H9 (cell line): ENCODE results near the gene SCGB1D2. TPM values are rescaled to one million over a fixed set of nuclear protein-coding genes. Genes with fewer than 3 reads are reported as not detected.

Experiments
- DNase-seq: peaks from one replicate; pipeline ENCODE4 v3.0.0-alpha.2; 2017
- H2AFZ ChIP-seq: one replicate; pipeline ENCODE4 v1.6.1; 2013; ENCODE audit warnings: mild to moderate bottlenecking, low read length, control low read depth, moderate library complexity
- H2AK5ac ChIP-seq: 2 replicates; pipeline ENCODE4 v1.6.1; 2013; ENCODE audit warnings: low read length, control low read depth, mixed read lengths; ENCODE audit not compliant: insufficient read length
- H2BK120ac ChIP-seq: one replicate; pipeline ENCODE4 v1.6.1; 2013; ENCODE audit warnings: low read depth, mild to moderate bottlenecking, low read length, control low read depth, inconsistent platforms; ENCODE audit not compliant: poor library complexity, severe bottlenecking
- H2BK12ac ChIP-seq: 2 replicates; pipeline ENCODE4 v1.6.1; 2013; ENCODE audit warnings: low read length, control low read depth, mixed read lengths, low read depth; ENCODE audit not compliant: insufficient read length
- H2BK15ac ChIP-seq: 2 replicates; pipeline ENCODE4 v1.6.1; 2013; ENCODE audit warnings: low read depth, low read length, control low read depth
- H2BK20ac ChIP-seq: one replicate; pipeline ENCODE4 v1.6.1; 2013; ENCODE audit warnings: low read depth, mild to moderate bottlenecking, low read length, control low read depth, inconsistent platforms; ENCODE audit not compliant: poor library complexity, severe bottlenecking
- H2BK5ac ChIP-seq: 2 replicates; pipeline ENCODE4 v1.6.1; 2013; ENCODE audit warnings: low read length, control low read depth, mixed read lengths; ENCODE audit not compliant: insufficient read length
- H3K14ac ChIP-seq: 2 replicates; pipeline ENCODE4 v1.6.1; 2013; ENCODE audit warnings: low read length, control low read depth; ENCODE audit not compliant: insufficient read depth
- H3K18ac ChIP-seq: 2 replicates; pipeline ENCODE4 v1.6.1; 2013; ENCODE audit warnings: low read depth, mild to moderate bottlenecking, mixed read lengths, low read length, control low read depth; ENCODE audit not compliant: insufficient read length
- H3K23ac ChIP-seq: 2 replicates; pipeline ENCODE4 v1.6.1; 2013; ENCODE audit warnings: low read length, control low read depth, mixed read lengths, low read depth; ENCODE audit not compliant: insufficient read length
- H3K23me2 ChIP-seq: 2 replicates; pipeline ENCODE4 v1.6.1; 2013; ENCODE audit warnings: low read depth, mild to moderate bottlenecking, mixed read lengths, low read length, control low read depth; ENCODE audit not compliant: insufficient read length, poor library complexity, severe bottlenecking
- H3K27ac ChIP-seq: 2 replicates; pipeline ENCODE4 v1.5.1; 2013; ENCODE audit warnings: low read length, control low read depth, mixed read lengths, low read depth; ENCODE audit not compliant: insufficient read length
- H3K27me3 ChIP-seq: 2 replicates; pipeline ENCODE4 v1.6.1; 2013; ENCODE audit warnings: low read length, control low read depth, inconsistent platforms; ENCODE audit not compliant: insufficient read depth
- H3K4ac ChIP-seq: 2 replicates; pipeline ENCODE4 v1.6.1; 2013; ENCODE audit warnings: low read depth, mild to moderate bottlenecking, control low read depth, inconsistent platforms, low read length, moderate library complexity
- H3K4me1 ChIP-seq: 2 replicates; pipeline ENCODE4 v1.6.1; 2013; ENCODE audit warnings: low read length, control low read depth, inconsistent platforms; ENCODE audit not compliant: insufficient read depth
- H3K4me2 ChIP-seq: 2 replicates; pipeline ENCODE4 v1.6.1; 2013; ENCODE audit warnings: low read length, control low read depth, mixed read lengths; ENCODE audit not compliant: insufficient read length, insufficient read depth
- H3K56ac ChIP-seq: 2 replicates; pipeline ENCODE4 v1.6.1; 2013; ENCODE audit warnings: low read depth, mild to moderate bottlenecking, mixed read lengths, low read length, control low read depth; ENCODE audit not compliant: insufficient read length
- H3K79me1 ChIP-seq: 2 replicates; pipeline ENCODE4 v1.6.1; 2013; ENCODE audit warnings: low read depth, mild to moderate bottlenecking, moderate library complexity, low read length, control low read depth, inconsistent platforms; ENCODE audit not compliant: insufficient read depth, poor library complexity, severe bottlenecking
- H3K79me2 ChIP-seq: 2 replicates; pipeline ENCODE4 v1.6.1; 2013; ENCODE audit warnings: low read length, control low read depth, inconsistent platforms; ENCODE audit not compliant: insufficient read depth
- H3K9ac ChIP-seq: 2 replicates; pipeline ENCODE4 v1.6.1; 2013; ENCODE audit warnings: low read length, control low read depth, mixed read lengths; ENCODE audit not compliant: insufficient read length; ENCODE audit errors: extremely low read depth
- H3K9me3 ChIP-seq: one replicate; pipeline ENCODE4 v1.6.1; 2013; ENCODE audit warnings: low read depth, low read length, inconsistent platforms; ENCODE audit not compliant: control insufficient read depth
- H3T11ph ChIP-seq: one replicate; pipeline ENCODE4 v1.6.1; 2013; ENCODE audit warnings: mild to moderate bottlenecking, low read length, control low read depth, inconsistent platforms
- H4K20me1 ChIP-seq: one replicate; pipeline ENCODE4 v1.6.1; 2013; ENCODE audit not compliant: control insufficient read depth, insufficient read length, insufficient read depth
- H4K5ac ChIP-seq: 2 replicates; pipeline ENCODE4 v1.6.1; 2013; ENCODE audit warnings: low read depth, mild to moderate bottlenecking, mixed read lengths, low read length, control low read depth; ENCODE audit not compliant: insufficient read length
- H4K8ac ChIP-seq: replicated peaks from 2 replicates; pipeline ENCODE4 v1.6.1; 2013; ENCODE audit warnings: low read length, control low read depth, mixed read lengths, low read depth; ENCODE audit not compliant: insufficient read length
- H4K91ac ChIP-seq: 2 replicates; pipeline ENCODE4 v1.6.1; 2013; ENCODE audit warnings: low read depth, mild to moderate bottlenecking, moderate library complexity, mixed read lengths, low read length, control low read depth; ENCODE audit not compliant: insufficient read length
- H3K27ac Mint-ChIP-seq, 3 experiments: 2 replicates in 2 of 3; 3 replicates in 1 of 3; pipeline ENCODE4 v1.8.0; 2020 to 2021; ENCODE audit warnings: mixed read lengths in 3 of 3, mild to moderate bottlenecking in 1 of 3, moderate library complexity in 1 of 3
- H3K27me3 Mint-ChIP-seq: 2 replicates; pipeline ENCODE4 v1.8.0; 2021; ENCODE audit warnings: low read depth, mild to moderate bottlenecking, moderate library complexity, mixed read lengths
- H3K36me3 Mint-ChIP-seq, 3 experiments: 2 replicates in 2 of 3; 3 replicates in 1 of 3; pipeline ENCODE4 v1.8.0; 2020 to 2021; ENCODE audit warnings: low read depth in 3 of 3, mixed read lengths in 3 of 3; ENCODE audit not compliant: insufficient read depth in 1 of 3
- H3K4me1 Mint-ChIP-seq, 2 experiments: 2 replicates each; pipeline ENCODE4 v1.8.0; 2020; ENCODE audit warnings: mixed read lengths in 2 of 2
- H3K4me3 Mint-ChIP-seq, 2 experiments: 2 replicates in 1 of 2; 3 replicates in 1 of 2; pipeline ENCODE4 v1.8.0; 2020 to 2021; ENCODE audit warnings: mild to moderate bottlenecking in 2 of 2, mixed read lengths in 2 of 2, moderate library complexity in 1 of 2
- H3K9me3 Mint-ChIP-seq, 2 experiments: 2 replicates in 1 of 2; 3 replicates in 1 of 2; pipeline ENCODE4 v1.8.0; 2020; ENCODE audit warnings: mild to moderate bottlenecking in 2 of 2, mixed read lengths in 2 of 2, moderate library complexity in 1 of 2
- CTCF ChIP-seq: fragments of 200-600 bp; sonication (generic); conservative IDR thresholded peaks from 3 replicates; pipeline ENCODE4 v1.8.0; 2021; ENCODE audit warnings: antibody characterized with exemption, mild to moderate bottlenecking
- WGBS: extraction: QIAGEN DNeasy Blood & Tissue Kit; methylation state at CpG from one replicate; pipeline ENCODE4 v1.1.7; 2013; ENCODE audit warnings: missing lambda C conversion rate, low lambda C conversion rate, mixed read lengths; ENCODE audit not compliant: insufficient read length; ENCODE audit errors: extremely low coverage; 5-methylcytosine and 5-hydroxymethylcytosine counted together
- total RNA-seq: library from RNA; stranded (reverse); gene quantifications from 2 replicates; pipeline ENCODE4 v1.2.1, GENCODE V29; 2021

Gene SCGB1D2
- total RNA-seq, 1 experiment from 2014 or later = not detected

GRCh38 chr11:62256281-62256680, 14.2 kb downstream of the SCGB1D2 start:
- H2BK120ac ChIP-seq = no peak overlapping the region
- H3K9ac ChIP-seq = no peak overlapping the region
- Mint-ChIP-seq H3K27me3 (peaks cover 10% of the 10 kb centered on the region), H3K36me3 (peaks cover 0 to 13% (median 1%) of the 10 kb centered on the region in 3 experiments; a peak in 6 of 7 replicates), H3K4me3 (no peak overlapping the region), H3K9me3 (peaks cover 37 to 38% of the 10 kb centered on the region in 2 experiments), H3K27ac (no peak overlapping the region), H3K4me1 (peaks cover 3 to 8% of the 10 kb centered on the region in 2 experiments; a peak in 2 of 4 replicates)
- peaks cover 16% of the 10 kb centered on the region for H3K9me3 ChIP-seq
- no peak overlapping the region for H3K14ac ChIP-seq
- no peaks in the 10 kb centered on the region for H3K79me2 ChIP-seq
- no CpG with 5 or more reads among the region's 2 CpGs for WGBS
- no peak overlapping the region for H2AFZ ChIP-seq
- no peak overlapping the region for H3K4me2 ChIP-seq
- no peaks in the 10 kb centered on the region for H3K79me1 ChIP-seq
- no peak overlapping the region for H4K91ac ChIP-seq
- H3K23me2 ChIP-seq = no peaks in the 10 kb centered on the region
- TF ChIP-seq CTCF = no peak
- no peak overlapping the region for H3K56ac ChIP-seq
- H3K23ac ChIP-seq = no peak overlapping the region
- no peak overlapping the region for H2BK12ac ChIP-seq
- DNase-seq = no peak
- H4K8ac ChIP-seq = no peak overlapping the region
- H3K18ac ChIP-seq = no peak overlapping the region
- no peaks in the 10 kb centered on the region for H4K20me1 ChIP-seq
- no peak overlapping the region for H3K4ac ChIP-seq
- no peak overlapping the region for H2BK5ac ChIP-seq
- H2AK5ac ChIP-seq = no peak overlapping the region
- no peak overlapping the region for H3T11ph ChIP-seq
- H4K5ac ChIP-seq = no peak overlapping the region
- H3K27me3 ChIP-seq = no peaks in the 10 kb centered on the region
- no peak overlapping the region for H2BK15ac ChIP-seq
- no peak overlapping the region for H2BK20ac ChIP-seq
- no peaks in the 10 kb centered on the region for H3K4me1 ChIP-seq
- no peak overlapping the region for H3K27ac ChIP-seq
